CD4-positive, alpha-beta T cell treated with Interleukin-2 at 100 ng/mL for 4 hours (primary cell): Measurements from ENCODE around the gene SPATS2L.
"Not testable (repeated sequence)": the region's sequence is repeated elsewhere in the genome, so short reads cannot be mapped to it uniquely, and the experiment has no call there.

ENCODE experiments used
- DNase-seq: peaks from one replicate; pipeline ENCODE4 v3.0.0-alpha.2; 2020; ENCODE audit warnings: low spot score

SPATS2L gene

DNA sequence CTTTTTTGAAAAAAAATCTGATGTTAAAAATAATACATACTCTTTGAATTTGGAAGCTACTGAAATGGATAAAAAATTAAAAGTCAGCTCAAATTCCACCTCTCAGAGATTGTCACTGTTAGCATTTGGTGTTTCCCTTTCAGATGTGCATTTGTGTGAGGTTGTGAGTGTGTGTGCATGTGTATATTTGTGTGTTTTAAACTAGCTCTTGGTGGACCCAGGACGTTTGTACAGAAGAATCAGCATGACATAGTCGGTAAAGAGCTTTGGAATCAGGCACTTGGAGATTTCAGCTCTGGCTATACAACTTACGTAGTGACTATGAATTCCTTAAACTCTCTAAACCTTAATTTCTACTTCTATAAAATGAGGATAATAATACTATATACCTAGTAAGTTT lies 14.5 kb downstream of the SPATS2L start:
- DNase-seq, result no peak

DNA sequence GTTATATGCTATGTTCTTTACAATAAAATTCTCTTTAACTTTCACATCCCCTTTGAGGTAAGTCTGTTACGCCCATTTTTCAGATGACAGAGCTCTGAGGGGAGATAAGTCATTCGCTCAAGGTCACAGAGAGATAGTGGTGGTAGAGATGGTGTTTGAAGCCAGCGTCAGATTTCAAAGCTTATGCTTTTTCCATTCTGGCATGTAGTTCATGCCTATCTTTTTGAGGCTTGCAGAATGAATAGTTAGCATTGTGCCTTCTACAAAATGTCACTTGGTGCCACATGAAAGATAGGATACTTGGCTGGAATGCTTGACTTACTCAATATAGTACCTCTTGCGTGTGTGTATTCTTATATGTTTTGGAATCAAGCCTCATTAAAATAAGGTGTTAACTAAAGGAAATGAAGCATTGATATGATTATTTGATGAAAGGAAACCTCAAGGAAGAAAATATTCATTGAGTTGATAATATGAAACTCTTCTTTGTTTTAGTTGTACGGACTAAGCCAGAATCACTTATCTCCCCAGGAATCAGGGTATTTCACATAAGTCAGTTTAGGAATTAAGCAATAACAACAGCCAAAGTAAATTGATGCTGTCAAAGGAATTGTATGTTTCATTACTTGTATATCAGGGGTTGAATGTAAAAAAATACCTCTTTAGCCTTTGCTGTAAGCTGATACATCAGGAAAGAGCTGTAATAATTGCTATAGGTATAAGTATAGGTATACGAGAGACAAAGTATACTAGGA lies 15.5 kb downstream of the SPATS2L start:
- DNase-seq, result no peak

DNA sequence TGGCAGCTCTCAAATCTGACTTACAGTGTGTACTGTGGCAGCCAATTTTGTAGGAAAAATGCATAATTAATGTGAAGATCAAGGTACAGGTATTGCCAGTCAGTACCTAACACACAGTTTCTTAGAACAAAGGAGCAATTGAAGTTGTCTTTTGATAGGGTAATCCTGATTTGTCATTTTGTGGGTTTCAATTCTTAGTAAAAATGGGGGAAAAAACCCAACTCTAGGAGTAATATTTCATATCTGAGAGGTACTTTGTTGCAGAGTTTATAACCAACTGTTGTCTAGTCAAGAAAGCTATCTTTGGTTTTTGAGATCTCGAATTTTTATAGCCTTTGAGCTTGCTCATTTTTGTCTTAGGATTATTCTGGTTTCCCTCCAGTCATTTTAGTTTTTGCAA lies 16.1 kb downstream of the SPATS2L start:
- DNase-seq, result no peak

DNA sequence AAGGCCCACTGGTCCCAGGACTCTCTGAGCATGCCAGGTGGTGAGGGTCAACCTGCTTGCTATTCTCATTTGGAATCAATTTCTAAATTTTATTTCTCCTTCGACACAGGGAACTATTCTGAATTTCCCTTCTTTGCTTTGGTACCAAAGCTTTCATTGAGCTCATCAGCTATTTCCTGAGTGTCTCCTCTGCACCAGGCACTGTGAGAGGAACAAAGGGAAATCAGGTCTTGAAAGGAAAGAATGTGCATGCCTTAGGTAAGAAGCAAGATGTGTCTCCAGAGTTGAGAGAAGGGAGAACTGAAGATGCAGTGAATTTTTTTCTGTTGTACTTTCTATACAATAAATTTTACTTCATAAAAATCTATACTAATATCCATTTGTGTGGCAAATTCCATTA lies 17.9 kb downstream of the SPATS2L start:
- DNase-seq, result no peak

DNA sequence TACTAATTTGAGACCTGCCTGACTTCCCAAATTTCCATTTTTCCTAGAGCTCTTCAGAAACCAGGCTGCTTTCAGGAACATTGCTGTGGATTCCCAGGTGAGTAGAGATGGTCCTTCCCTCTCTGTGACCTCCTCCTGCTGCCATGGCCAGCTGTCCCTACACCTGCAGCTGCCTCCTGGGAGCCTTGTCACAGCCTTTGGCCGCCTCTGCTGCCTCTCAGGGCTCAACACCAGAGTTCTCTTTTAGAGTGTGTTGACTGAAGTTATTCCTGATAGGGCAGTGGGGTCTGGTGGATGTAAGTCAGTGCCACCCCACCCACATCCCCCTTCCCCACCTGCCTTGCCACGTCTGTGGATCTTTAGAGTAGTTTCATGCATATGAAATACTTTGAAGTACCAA lies 22.9 kb downstream of the SPATS2L start:
- no peak for DNase-seq

DNA sequence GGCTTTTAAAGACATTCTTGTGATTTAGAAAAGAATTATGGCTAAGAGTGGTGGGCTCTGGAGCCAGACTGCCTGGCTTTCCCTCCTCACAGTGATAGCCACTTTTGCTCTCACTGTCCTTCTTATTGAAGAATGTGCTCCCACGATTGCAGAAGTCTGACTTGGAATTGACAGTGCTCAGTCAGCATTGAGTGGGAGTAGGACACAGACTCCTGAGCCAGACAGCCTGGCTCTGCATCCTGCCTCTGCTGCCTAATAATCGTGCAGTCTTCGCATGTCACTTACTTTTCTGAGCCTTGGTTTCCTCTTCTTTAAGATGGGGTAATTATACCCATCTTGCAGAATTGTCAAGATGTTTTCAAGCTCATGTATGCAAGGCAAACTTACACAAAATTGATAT lies 23.3 kb downstream of the SPATS2L start:
- no peak for DNase-seq

DNA sequence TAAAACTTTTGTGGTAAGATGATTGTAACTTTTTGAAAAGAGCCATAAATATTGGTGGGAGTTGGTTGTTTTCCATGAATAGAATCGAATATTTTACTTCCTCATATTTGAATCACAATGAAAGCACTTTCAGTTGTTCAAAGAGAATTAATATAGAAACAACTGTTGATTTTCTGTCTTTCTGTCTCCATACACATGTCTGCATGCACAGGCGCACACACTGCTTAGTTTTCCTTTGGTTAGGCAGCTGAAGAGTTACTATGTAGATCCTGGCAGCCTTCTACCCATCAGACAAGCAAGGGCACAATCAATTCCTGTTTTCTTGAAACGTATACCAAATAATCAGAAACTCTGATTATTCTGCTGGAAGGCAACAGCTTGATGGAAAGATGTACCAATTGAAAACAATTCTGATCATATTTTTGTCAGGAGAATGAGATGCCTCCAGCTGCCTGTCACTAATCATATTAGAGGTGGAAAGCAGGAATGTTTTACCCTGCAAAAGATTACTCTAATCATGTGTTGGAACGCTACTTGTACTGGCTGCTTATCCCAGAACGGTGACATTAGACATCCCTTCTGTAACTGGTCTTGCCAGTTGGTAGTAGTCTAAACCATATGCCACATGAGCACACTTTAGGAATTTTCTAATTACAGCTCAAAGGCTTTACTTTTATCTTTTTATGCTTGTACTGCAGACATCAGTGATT lies 24.0 kb downstream of the SPATS2L start:
- DNase-seq, result no peak

DNA sequence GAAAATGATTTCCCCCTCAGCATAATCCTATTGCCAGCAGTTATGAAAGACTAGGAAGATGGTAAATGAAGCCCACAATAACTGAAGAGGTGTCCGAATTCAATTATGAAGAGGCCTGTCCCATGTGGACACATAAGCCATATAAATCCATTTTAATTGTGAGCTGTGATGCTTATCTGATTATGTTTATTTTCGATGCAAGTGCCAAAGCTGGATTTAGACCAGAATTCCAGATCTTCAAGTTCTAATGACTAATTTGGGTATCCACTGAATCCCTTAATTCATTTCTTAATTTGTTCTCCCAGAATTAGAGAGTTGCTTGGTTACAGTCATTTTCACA lies 24.5 kb downstream of the SPATS2L start:
- DNase-seq, result no peak

DNA sequence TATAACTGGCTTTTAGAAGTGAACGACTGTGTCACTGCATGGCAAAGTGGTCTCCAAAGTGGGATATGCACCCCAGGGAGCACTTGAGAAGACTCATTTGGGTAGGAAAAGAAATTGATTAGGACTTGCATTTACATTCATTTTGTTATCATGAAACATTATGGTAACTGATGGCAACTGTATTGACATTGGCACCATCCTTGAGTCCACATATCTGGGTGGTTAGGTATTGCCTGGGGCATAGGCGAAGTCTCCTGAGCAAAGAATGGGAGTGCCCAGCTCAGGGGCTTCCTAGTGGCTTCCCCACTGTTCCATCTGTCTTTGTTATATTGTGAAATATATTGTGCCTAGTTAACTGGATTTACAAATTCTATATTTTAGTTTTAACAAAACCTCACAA lies 29.2 kb downstream of the SPATS2L start:
- no peak for DNase-seq

DNA sequence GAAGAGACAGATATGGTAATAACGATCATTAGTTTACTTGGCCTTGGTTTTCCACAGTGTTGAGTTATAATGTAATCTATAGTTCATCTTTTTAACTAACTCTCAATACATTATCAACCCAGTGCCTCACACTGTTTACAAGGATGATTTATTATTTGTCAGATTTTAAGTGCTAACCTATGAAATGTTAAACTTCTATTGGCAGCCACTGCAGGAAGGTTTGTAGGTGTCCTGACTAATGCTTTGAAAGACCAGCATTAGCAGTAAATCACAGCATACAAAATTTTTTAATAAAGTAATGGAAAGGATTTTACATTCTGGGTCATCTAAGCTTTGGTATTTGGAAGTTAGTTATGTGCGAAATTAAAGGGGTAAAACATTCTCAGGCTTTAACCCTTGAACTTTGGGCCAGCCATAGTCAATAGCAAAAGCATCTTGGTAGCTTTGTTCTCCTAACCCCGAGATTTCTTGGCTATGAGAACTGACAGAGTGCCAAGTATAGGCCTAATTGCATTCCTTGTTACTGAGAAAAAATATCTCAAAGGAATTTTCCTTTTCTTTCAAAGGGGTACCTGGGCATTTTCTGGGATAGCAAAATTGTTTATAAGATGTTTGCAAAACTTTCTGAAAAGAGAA lies 30.6 kb downstream of the SPATS2L start:
- no peak for DNase-seq

DNA sequence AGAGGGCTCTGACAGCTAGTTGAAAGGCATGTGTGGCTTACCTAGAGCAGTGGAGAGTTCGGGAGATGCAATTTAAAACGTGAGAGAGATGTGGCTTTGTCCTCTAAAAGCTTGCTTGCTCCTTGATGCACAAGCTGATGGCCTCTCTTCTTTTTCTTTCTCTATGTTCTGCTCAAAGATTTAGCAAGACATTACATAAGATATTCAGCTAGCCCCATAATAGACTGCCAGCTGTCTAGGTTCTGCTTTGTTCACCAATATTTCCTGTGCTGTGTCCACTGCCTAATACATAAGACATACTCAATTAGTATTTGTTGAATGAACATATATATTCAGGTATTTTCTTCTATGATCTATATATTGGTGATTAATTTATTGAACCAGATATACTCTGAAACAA lies 31.1 kb downstream of the SPATS2L start:
- no peak for DNase-seq

DNA sequence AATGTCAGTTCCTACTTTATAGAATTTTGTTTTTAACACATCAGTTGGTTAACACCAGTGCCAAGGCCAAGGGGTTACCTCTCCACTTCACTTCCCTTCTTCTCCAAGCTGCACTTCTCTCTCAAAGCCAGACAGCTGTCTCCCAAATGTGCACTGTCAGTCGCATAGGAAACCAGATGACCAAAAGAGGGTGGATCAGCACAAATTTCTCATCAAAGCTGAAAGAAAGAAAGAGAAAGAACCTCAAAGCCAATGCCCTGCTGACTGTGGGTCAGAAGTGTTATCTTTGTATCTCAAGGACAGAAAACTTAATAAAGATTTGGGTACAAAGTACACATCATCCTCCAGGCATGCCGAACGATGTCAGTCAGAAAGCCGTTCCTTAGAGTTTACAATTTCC lies 32.2 kb downstream of the SPATS2L start:
- no peak for DNase-seq

DNA sequence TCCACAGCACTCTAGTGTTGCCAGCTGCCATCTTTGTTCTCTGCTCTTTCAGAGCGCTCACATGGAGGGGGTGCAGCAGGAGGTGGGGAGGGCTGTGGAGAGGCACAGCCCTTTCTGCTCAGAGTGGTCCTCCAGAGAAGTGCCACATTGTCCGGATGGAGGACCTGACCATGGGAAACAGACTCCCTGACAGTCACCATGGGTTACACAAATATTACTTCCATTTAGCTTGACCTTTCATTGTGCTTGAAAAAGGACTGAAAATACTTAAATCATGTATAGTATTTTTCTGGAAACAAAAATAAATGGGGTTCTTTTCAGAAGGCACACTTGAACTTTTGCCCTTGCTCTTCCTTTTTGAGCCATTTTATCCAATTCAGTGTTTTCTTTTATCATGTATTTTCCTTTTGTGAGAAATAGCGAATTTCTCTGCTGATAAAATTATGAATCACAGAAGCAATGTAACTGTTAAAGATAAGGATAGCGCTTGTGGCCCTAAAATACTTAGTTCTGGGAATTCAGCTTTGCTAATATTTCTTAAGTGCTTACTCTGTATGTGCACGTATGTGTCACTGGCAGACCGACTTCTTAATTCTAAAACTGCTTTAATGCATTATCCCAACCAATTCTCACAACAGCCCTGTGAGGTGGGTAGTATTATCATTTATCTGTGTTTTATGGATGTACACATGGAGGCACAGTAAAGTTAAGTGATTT lies 34.2 kb downstream of the SPATS2L start:
- no peak for DNase-seq

DNA sequence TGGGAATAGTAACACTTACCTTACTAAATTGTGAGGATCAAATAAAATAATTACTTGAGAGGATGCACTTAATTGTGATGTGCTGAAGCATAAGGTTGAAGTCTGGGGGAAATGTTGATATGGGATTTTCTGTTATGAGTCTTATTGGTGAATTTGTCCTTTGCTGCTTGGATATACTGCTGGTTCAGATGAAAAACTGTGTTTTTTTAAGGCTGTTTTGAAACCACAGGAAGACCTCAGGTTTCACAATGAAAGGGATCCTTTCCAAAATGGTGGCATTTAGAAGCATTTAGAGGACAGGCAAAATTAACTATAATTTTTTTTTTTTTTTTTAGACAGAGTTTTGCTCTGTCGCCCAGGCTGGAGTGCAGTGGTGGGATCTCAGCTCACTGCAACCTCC lies 34.9 kb downstream of the SPATS2L start:
- no peak for DNase-seq

DNA sequence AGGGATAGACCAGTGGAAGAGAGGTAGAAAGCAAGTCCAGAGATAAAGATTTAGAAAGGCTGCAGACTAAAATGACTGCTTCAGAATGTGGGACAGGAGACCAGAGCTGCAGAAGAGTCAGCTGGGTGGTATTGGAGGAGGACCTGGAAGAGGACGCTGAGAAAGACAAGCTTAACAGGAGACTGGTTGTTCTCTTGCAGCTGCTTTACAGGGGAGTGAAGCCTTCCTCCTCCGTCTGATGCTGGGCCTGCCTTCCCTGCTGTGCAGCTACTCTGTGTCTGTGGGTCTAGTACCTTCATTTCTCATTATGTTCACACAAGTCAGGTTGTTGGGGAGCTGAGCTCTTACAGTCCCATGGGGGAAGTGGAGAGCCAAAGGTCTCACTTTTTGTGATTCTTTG lies 35.7 kb downstream of the SPATS2L start:
- DNase-seq, result no peak

DNA sequence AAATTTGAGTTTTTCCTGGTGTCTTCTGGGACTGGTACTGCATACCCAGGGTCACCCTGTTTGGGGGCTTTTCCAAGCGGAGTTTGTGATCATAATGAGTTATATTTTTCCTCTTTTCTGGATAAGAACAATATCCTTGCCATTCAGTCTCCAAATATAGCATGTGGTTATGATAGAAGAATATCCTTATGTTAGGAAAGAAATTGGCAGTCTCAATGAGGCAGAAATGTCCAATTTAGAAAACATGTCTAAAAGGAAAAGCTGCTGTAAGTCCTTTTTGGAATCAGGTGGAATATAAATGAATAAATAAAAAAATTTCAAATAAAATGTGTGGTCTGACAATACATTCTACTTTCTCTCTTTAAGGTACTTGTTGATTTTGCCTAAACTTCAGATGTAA lies 36.2 kb downstream of the SPATS2L start:
- DNase-seq, result no peak

DNA sequence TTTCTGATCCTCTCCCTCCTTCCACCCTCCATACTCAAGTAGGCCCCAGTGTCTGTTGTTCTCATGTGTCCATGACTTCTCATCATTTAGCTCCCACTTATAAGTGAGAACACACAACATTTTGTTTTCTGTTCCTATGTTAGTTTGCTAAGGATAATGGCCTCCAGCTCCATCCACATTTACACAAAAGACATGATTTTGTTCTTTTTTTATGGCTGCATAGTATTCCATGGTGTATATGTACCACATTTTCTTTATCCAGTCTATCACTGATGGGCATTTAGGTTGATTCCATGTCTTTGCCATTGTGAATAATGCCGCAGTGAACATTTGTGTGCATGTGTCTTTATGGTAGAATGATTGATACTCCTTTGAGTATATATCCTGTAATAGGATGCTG lies 37.7 kb downstream of the SPATS2L start:
- DNase-seq, result not testable (repeated sequence)

DNA sequence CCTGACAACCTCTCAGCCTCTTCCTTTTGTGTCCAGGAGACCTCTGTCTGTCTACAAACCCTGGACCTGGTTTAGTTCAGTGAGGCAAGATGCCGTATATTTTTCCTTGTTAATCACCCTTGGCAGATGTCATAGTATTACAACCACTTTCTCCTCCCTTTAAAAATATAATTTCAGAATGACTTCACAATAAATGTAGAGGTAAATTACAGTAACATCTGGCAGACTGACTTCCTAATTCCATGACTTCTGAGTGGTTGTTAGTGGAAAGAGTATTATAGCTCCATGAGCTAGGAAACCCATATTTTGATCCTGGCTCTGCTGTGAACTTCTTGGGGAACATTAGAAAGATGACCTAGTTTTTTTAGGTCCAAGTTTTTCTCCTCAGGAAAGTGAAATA lies 39.5 kb downstream of the SPATS2L start:
- DNase-seq, result no peak

DNA sequence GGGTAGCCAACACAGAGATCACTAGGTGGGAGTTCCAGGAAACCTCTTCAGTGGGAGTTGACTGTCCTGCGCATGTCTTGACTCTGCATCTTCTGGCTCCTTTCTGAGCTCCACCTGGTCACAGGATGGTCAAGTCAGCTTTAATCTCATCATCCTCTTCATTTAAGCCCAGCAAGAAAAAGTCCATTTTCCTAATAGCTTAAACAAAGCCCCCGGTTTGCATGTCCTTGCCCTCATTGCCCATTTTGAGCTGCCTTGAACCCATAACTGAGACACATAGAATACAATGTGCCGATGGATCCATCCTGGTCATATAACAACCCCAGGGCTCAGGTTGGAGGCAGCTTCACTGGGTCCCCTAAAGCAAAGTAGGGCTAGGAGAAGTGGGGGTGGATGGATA lies 40.8 kb downstream of the SPATS2L start:
- no peak for DNase-seq

DNA sequence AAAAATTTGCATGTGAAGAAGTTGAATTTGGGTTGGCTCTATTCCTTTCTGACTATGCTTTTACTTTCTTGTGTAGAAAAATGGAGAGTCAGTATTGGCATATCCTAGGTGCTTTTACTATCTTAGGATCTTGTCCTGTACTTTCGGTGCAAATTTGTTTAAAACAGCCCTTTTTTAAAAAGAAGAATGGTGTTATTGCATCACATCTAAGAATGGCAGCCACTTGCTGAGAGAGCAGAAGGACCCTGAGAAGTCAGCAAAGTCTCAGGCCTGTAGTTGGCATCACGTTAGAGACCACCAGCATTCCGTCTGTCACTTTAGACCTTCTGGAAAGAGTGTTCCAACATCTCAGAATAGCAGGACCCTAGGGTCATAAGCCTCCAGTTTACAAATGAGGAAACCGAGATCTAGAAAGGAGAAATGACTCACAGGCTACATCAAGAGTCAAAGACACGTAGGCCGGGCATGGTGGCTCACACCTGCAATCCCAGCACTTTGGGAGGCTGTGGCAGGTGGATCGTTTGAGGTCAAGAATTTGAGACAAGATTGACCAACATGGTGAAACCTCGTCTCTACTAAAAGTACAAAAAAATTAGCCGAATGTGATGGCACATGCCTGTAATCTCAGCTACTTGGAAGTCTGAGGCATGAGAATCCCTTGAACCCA lies 42.5 kb downstream of the SPATS2L start:
- no peak for DNase-seq

DNA sequence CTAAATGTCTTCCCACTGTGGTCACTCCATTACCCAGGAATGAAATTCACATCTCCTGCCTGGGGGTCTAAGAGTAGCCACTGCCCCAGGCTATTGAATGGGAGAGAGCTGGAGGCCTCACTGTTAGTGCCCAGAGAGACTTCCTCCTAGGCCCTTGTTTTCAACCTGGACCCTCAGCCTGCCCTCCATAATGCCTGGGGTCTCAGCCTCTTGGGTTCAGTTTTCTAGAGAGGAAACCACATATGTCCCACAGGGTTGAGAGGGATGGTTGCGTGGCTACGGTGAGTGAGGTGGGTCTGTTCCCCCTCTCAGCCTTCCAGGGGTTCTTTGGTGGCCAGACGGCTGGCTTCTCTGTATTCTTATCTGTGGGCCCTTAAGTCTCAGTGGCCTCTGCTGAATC lies 43.4 kb downstream of the SPATS2L start:
- no peak for DNase-seq

DNA sequence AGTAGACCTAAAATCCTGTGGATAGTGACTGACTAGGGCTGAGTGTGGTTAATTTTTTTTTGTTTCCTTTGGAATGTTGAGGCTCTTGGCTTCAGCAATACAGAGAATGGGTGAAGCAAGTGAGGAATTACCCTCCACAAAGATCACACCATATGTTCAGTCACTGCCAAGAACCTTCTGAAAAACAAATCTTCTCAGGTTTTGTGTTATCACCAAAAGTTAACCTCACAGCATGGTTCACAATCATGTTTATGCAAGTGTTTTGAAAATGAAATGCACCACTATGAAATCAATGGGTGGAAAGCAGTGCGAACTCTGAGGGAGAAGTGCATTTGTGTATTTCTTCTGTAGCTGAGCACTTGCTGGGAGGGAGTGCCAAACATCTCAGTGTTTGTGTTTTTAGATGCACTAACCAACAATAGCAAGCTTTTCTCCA lies 44.4 kb downstream of the SPATS2L start:
- DNase-seq, result no peak
